H1 (cell line): Measurements from ENCODE around the gene VWF.

ENCODE experiments used
- ATF2 ChIP-seq: IDR thresholded peaks from 2 replicates; pipeline ENCODE4 v1.6.1; 2012; ENCODE audit warnings: low read length, inconsistent platforms
- CTCF ChIP-seq, 3 experiments: IDR thresholded peaks; 1 replicate in 2 of 3; 2 replicates in 1 of 3; pipeline versions ENCODE4 v1.5.1 to v1.6.1; 2011; ENCODE audit warnings: low read length in 3 of 3, mild to moderate bottlenecking in 3 of 3, inconsistent platforms in 2 of 3, low read depth in 1 of 3, moderate library complexity in 1 of 3; ENCODE audit not compliant: insufficient read depth in 1 of 3; ENCODE audit errors: control extremely low read depth in 1 of 3
- EGR1 ChIP-seq: IDR thresholded peaks from 2 replicates; pipeline ENCODE4 v1.6.1; 2011; ENCODE audit warnings: low read depth, low read length, borderline replicate concordance
- EP300 ChIP-seq, 2 experiments: IDR thresholded peaks; 1 replicate in 1 of 2; 2 replicates in 1 of 2; pipeline ENCODE4 v1.6.1; 2011 to 2012; ENCODE audit warnings: low read depth in 2 of 2, low read length in 2 of 2, mild to moderate bottlenecking in 2 of 2, borderline replicate concordance in 1 of 2, inconsistent platforms in 1 of 2, moderate library complexity in 1 of 2
- EZH2 ChIP-seq: fragments of 200-600 bp; sonication (generic); IDR thresholded peaks from 2 replicates; pipeline ENCODE4 v1.7.1; 2012; ENCODE audit warnings: low read depth, mild to moderate bottlenecking, moderate library complexity, low read length, inconsistent platforms; ENCODE audit not compliant: severe bottlenecking
- HDAC6 ChIP-seq: IDR thresholded peaks from one replicate; pipeline ENCODE4 v1.7.1; 2012; ENCODE audit warnings: low read depth, mild to moderate bottlenecking, inconsistent platforms, low read length, moderate library complexity
- JUND ChIP-seq: IDR thresholded peaks from 2 replicates; pipeline ENCODE4 v1.6.1; 2011; ENCODE audit warnings: mild to moderate bottlenecking, improper control_type of control experiment, low read length
- POLR2A ChIP-seq, 2 experiments: IDR thresholded peaks; 1 replicate in 1 of 2; 2 replicates in 1 of 2; pipeline ENCODE4 v1.6.1; 2011; ENCODE audit warnings: low read depth in 2 of 2, low read length in 2 of 2, mild to moderate bottlenecking in 2 of 2; ENCODE audit errors: control extremely low read depth in 1 of 2
- SIN3A ChIP-seq, 2 experiments: IDR thresholded peaks in 1 of 2; conservative IDR thresholded peaks in 1 of 2; 2 replicates each; pipeline ENCODE4 v1.6.1; 2011 to 2012; ENCODE audit warnings: low read length in 2 of 2, improper control_type of control experiment in 1 of 2, low read depth in 1 of 2, mild to moderate bottlenecking in 1 of 2
- SIRT6 ChIP-seq: IDR thresholded peaks from one replicate; pipeline ENCODE4 v1.7.1; 2012; ENCODE audit warnings: low read length, inconsistent platforms
- SP1 ChIP-seq: IDR thresholded peaks from 2 replicates; pipeline ENCODE4 v1.6.1; 2011; ENCODE audit warnings: low read depth, low read length
- TAF1 ChIP-seq: IDR thresholded peaks from 2 replicates; pipeline ENCODE4 v1.6.1; 2011; ENCODE audit warnings: mild to moderate bottlenecking, low read depth, low read length

GRCh38 chr12:5912011-5912410 is 212.5 kb downstream of the VWF start:
- TF ChIP-seq ATF2, result no peak
- TF ChIP-seq POLR2A (IDR thresholded peaks at IDR 0.05; ENCODE audit: control extremely low read depth in 1 of 2, low read depth in 2 of 2, low read length in 2 of 2), result no peak
- TF ChIP-seq EP300 (IDR thresholded peaks at IDR 0.05; ENCODE audit: borderline replicate concordance in 1 of 2, low read depth in 2 of 2, low read length in 2 of 2), result no peak
- no peak for TF ChIP-seq EZH2
- TF ChIP-seq EGR1, result no peak
- TF ChIP-seq SIN3A (conservative IDR thresholded peaks at IDR 0.05 in 1 of 2, IDR thresholded peaks at IDR 0.05 in 1 of 2; ENCODE audit: low read depth in 1 of 2, low read length in 2 of 2), result no peak
- TF ChIP-seq CTCF (IDR thresholded peaks at IDR 0.05; ENCODE audit: control extremely low read depth in 1 of 3, insufficient read depth in 1 of 3, low read depth in 1 of 3, low read length in 3 of 3), result no peak
- TF ChIP-seq TAF1, result no peak
- TF ChIP-seq HDAC6, result no peak
- no peak for TF ChIP-seq JUND
- TF ChIP-seq SIRT6, result no peak
- no peak for TF ChIP-seq SP1
